Loucy (cell line): ENCODE measurements around the gene GCGR.

Source experiments
- CTCF ChIP-seq: fragments of 200-600 bp; sonication (generic); conservative IDR thresholded peaks from 2 replicates; pipeline ENCODE4 v1.5.1; 2014; ENCODE audit warnings: mild to moderate bottlenecking, antibody characterized with exemption, low read length
- EZH2phosphoT487 ChIP-seq: fragments of 200-600 bp; IDR thresholded peaks from 2 replicates; pipeline ENCODE4 v1.6.1; 2018; ENCODE audit warnings: antibody characterized with exemption, mild to moderate bottlenecking, moderate library complexity, borderline replicate concordance

GRCh38 chr17:81810476-81810875 lies 6.5 kb downstream of the GCGR start:
- TF ChIP-seq CTCF, result no peak
- no peak for TF ChIP-seq EZH2phosphoT487
